ENCODE results near the gene POLD2. TPM values are rescaled to one million over a fixed set of nuclear protein-coding genes. Genes with fewer than 3 reads are reported as not detected.

The POLD2 gene
- total RNA-seq, 1 experiment from 2014 or later, result 131 TPM

- H2BK120ac ChIP-seq (ENCODE audit: low read depth, low read length, poor library complexity, severe bottlenecking), result no peak overlapping the region
- no peak overlapping the region for H3K23ac ChIP-seq (ENCODE audit: insufficient read length, low read depth, low read length)
- Mint-ChIP-seq H3K27me3 (ENCODE audit: low read depth) (peaks cover 51% of the 10 kb centered on the region), H3K9me3 (no peaks in the 10 kb centered on the region), H3K4me1 (peaks cover 3 to 4% of the 10 kb centered on the region in 2 experiments; a peak in 3 of 4 replicates), H3K4me3 (no peak overlapping the region; a peak in 1 of 5 replicates), H3K36me3 (ENCODE audit: insufficient read depth in 1 of 3, low read depth in 3 of 3) (no peaks in the 10 kb centered on the region; a peak in 1 of 7 replicates), H3K27ac (no peak overlapping the region)
- no peak overlapping the region for H2BK20ac ChIP-seq (ENCODE audit: low read depth, low read length, poor library complexity, severe bottlenecking)
- H4K5ac ChIP-seq (ENCODE audit: insufficient read length, low read depth, low read length), result no peak overlapping the region
- no peak overlapping the region for H2BK15ac ChIP-seq (ENCODE audit: low read depth, low read length)
- no peak overlapping the region; the same call in 1 of the 2 replicates for H3K14ac ChIP-seq (ENCODE audit: insufficient read depth, low read length)
- H3K4me1 ChIP-seq (ENCODE audit: insufficient read depth, low read length), result no peaks in the 10 kb centered on the region
- no peak overlapping the region for H3T11ph ChIP-seq (ENCODE audit: low read length)
- no peak overlapping the region for H3K27ac ChIP-seq (ENCODE audit: insufficient read length, low read depth, low read length)
- H4K91ac ChIP-seq (ENCODE audit: insufficient read length, low read depth, low read length), result no peak overlapping the region
- no peak overlapping the region for H2AFZ ChIP-seq (ENCODE audit: low read length)
- no peaks in the 10 kb centered on the region for H4K20me1 ChIP-seq (ENCODE audit: control insufficient read depth, insufficient read depth, insufficient read length)
- peaks cover 6% of the 10 kb centered on the region; the same call in 1 of the 2 replicates for H3K27me3 ChIP-seq (ENCODE audit: insufficient read depth, low read length)
- DNase-seq, result no peak
- H3K4me2 ChIP-seq (ENCODE audit: insufficient read depth, insufficient read length, low read length), result no peak overlapping the region
- H2BK5ac ChIP-seq (ENCODE audit: insufficient read length, low read length), result no peak overlapping the region
- no peak overlapping the region for H3K56ac ChIP-seq (ENCODE audit: insufficient read length, low read depth, low read length)
- no peak overlapping the region for H3K4ac ChIP-seq (ENCODE audit: low read depth, low read length)
- no peak overlapping the region for H3K18ac ChIP-seq (ENCODE audit: insufficient read length, low read depth, low read length)
- no peak overlapping the region for H2AK5ac ChIP-seq (ENCODE audit: insufficient read length, low read length)
- H3K79me1 ChIP-seq (ENCODE audit: insufficient read depth, low read depth, low read length, poor library complexity, severe bottlenecking), result no peaks in the 10 kb centered on the region
- H3K79me2 ChIP-seq (ENCODE audit: insufficient read depth, low read length), result no peaks in the 10 kb centered on the region
- H2BK12ac ChIP-seq (ENCODE audit: insufficient read length, low read depth, low read length), result no peak overlapping the region
- H4K8ac ChIP-seq (replicated peaks; ENCODE audit: insufficient read length, low read depth, low read length), result no peak overlapping the region
- TF ChIP-seq, protein P1, sequence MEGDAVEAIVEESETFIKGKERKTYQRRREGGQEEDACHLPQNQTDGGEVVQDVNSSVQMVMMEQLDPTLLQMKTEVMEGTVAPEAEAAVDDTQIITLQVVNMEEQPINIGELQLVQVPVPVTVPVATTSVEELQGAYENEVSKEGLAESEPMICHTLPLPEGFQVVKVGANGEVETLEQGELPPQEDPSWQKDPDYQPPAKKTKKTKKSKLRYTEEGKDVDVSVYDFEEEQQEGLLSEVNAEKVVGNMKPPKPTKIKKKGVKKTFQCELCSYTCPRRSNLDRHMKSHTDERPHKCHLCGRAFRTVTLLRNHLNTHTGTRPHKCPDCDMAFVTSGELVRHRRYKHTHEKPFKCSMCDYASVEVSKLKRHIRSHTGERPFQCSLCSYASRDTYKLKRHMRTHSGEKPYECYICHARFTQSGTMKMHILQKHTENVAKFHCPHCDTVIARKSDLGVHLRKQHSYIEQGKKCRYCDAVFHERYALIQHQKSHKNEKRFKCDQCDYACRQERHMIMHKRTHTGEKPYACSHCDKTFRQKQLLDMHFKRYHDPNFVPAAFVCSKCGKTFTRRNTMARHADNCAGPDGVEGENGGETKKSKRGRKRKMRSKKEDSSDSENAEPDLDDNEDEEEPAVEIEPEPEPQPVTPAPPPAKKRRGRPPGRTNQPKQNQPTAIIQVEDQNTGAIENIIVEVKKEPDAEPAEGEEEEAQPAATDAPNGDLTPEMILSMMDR (conservative IDR thresholded peaks at IDR 0.05), result no peak
- H3K23me2 ChIP-seq (ENCODE audit: insufficient read length, low read depth, low read length, poor library complexity, severe bottlenecking), result peaks cover under 1% of the 10 kb centered on the region
- WGBS (ENCODE audit: extremely low coverage, insufficient read length, low lambda C conversion rate), result no CpG with 5 or more reads among the region's 10 CpGs
- no peak overlapping the region for H3K9ac ChIP-seq (ENCODE audit: extremely low read depth, insufficient read length, low read length)
- no peaks in the 10 kb centered on the region for H3K9me3 ChIP-seq (ENCODE audit: control insufficient read depth, low read depth, low read length)
Measured at GRCh38 chr7:44140341-44140740, 17.0 kb upstream of the POLD2 start.
